ENCODE results near the gene KCNK10. TPM values are rescaled to one million over a fixed set of nuclear protein-coding genes. Genes with fewer than 3 reads are reported as not detected.

Gene KCNK10
- total and polyA plus RNA-seq, 2 experiments from 2014 or later, result not detected

- Histone ChIP-seq H3K79me2 (ENCODE audit: insufficient read depth) (no peaks in the 10 kb centered on the region), H3K9ac (no peak overlapping the region)
- 37 to 42% methylated on average over 3 of the region's 3 CpGs for WGBS, 2 experiments (ENCODE audit: low coverage in 1 of 2, low lambda C conversion rate in 2 of 2, missing lambda C conversion rate in 2 of 2)
Observed at GRCh38 chr14:88348546-88348945, 25.5 kb upstream of the KCNK10 start.

GRCh38 chr14:88346048-88346639 is 23.1 kb upstream of the KCNK10 start:
- no peak for DNase-seq
- H3F3A ChIP-seq (ENCODE audit: insufficient read depth), result no peaks in the 10 kb centered on the region
- in situ Hi-C loops (cut with MboI), result no loop called here
- H3K4me3 ChIP-seq, result no peak overlapping the region
- H3K4me2 ChIP-seq (ENCODE audit: unreplicated experiment), result no peak overlapping the region
- no peak overlapping the region for H2AFZ ChIP-seq
- 19 to 20% methylated on average over 5 of the region's 5 CpGs for WGBS, 2 experiments (ENCODE audit: low coverage in 1 of 2, low lambda C conversion rate in 2 of 2, missing lambda C conversion rate in 2 of 2)
- H3K27ac ChIP-seq, result no peak overlapping the region
- H3K36me3 ChIP-seq (ENCODE audit: low read depth), result no peaks in the 10 kb centered on the region
- no peaks in the 10 kb centered on the region for H3K27me3 ChIP-seq (replicated peaks; ENCODE audit: insufficient read depth)
- no peaks in the 10 kb centered on the region for H3K79me2 ChIP-seq (ENCODE audit: insufficient read depth)
- no peaks in the 10 kb centered on the region for H4K20me1 ChIP-seq (ENCODE audit: insufficient read depth)
- H3K9me3 ChIP-seq (ENCODE audit: low read depth), result no peaks in the 10 kb centered on the region
- H3K9ac ChIP-seq, result no peak overlapping the region
- no peak for TF ChIP-seq EZH2 (IDR thresholded peaks at IDR 0.05; ENCODE audit: insufficient read depth, poor library complexity, severe bottlenecking)
- TF ChIP-seq EZH2phosphoT487 (IDR thresholded peaks at IDR 0.05; ENCODE audit: insufficient read depth, low read depth), result no peak
- no peaks in the 10 kb centered on the region for H3K9me2 ChIP-seq (ENCODE audit: insufficient read depth)
- H3K4me1 ChIP-seq (ENCODE audit: insufficient read depth), result no peaks in the 10 kb centered on the region

More at GRCh38 chr14:88348546-88348945, 25.5 kb upstream of the KCNK10 start:
- Histone ChIP-seq H3K27me3 (replicated peaks; ENCODE audit: insufficient read depth) (no peaks in the 10 kb centered on the region), H3K4me3 (no peak overlapping the region), H3K27ac (no peak overlapping the region), H3K9me3 (ENCODE audit: low read depth) (no peaks in the 10 kb centered on the region), H3K4me2 (ENCODE audit: unreplicated experiment) (no peak overlapping the region), H3K9me2 (ENCODE audit: insufficient read depth) (no peaks in the 10 kb centered on the region), H2AFZ (no peak overlapping the region), H3K36me3 (ENCODE audit: low read depth) (no peaks in the 10 kb centered on the region), H3F3A (ENCODE audit: insufficient read depth) (no peaks in the 10 kb centered on the region), H4K20me1 (ENCODE audit: insufficient read depth) (no peaks in the 10 kb centered on the region), H3K4me1 (ENCODE audit: insufficient read depth) (no peaks in the 10 kb centered on the region)
- TF ChIP-seq EZH2 (IDR thresholded peaks at IDR 0.05; ENCODE audit: insufficient read depth, poor library complexity, severe bottlenecking), result no peak
- no peak for TF ChIP-seq EZH2phosphoT487 (IDR thresholded peaks at IDR 0.05; ENCODE audit: insufficient read depth, low read depth)
- in situ Hi-C loops (cut with MboI), result no loop called here
- no peak for DNase-seq

GRCh38 chr14:88342980-88343379 is 19.9 kb upstream of the KCNK10 start:
- in situ Hi-C loops (cut with MboI), result no loop called here
- no peak overlapping the region for H3K27ac ChIP-seq
- H3K9ac ChIP-seq, result no peak overlapping the region
- 63 to 72% methylated on average over 2 of the region's 2 CpGs for WGBS, 2 experiments (ENCODE audit: low coverage in 1 of 2, low lambda C conversion rate in 2 of 2, missing lambda C conversion rate in 2 of 2)
- no peaks in the 10 kb centered on the region for H3K79me2 ChIP-seq (ENCODE audit: insufficient read depth)
- no peaks in the 10 kb centered on the region for H3K4me1 ChIP-seq (ENCODE audit: insufficient read depth)
- H3K36me3 ChIP-seq (ENCODE audit: low read depth), result no peaks in the 10 kb centered on the region
- no peak overlapping the region for H3K4me2 ChIP-seq (ENCODE audit: unreplicated experiment)
- no peak overlapping the region for H3K4me3 ChIP-seq
- H3K9me2 ChIP-seq (ENCODE audit: insufficient read depth), result no peaks in the 10 kb centered on the region
- TF ChIP-seq EZH2 (IDR thresholded peaks at IDR 0.05; ENCODE audit: insufficient read depth, poor library complexity, severe bottlenecking) (no peak), EZH2phosphoT487 (IDR thresholded peaks at IDR 0.05; ENCODE audit: insufficient read depth, low read depth) (no peak)
- H4K20me1 ChIP-seq (ENCODE audit: insufficient read depth), result no peaks in the 10 kb centered on the region
- H3F3A ChIP-seq (ENCODE audit: insufficient read depth), result no peaks in the 10 kb centered on the region
- H3K9me3 ChIP-seq (ENCODE audit: low read depth), result no peaks in the 10 kb centered on the region
- H2AFZ ChIP-seq, result no peak overlapping the region
- H3K27me3 ChIP-seq (replicated peaks; ENCODE audit: insufficient read depth), result no peaks in the 10 kb centered on the region
- DNase-seq, result no peak

GRCh38 chr14:88340357-88340756 is 17.3 kb upstream of the KCNK10 start:
- Histone ChIP-seq H3K27me3 (replicated peaks; ENCODE audit: insufficient read depth) (no peaks in the 10 kb centered on the region), H3K9me3 (ENCODE audit: low read depth) (no peaks in the 10 kb centered on the region), H3K27ac (no peak overlapping the region), H3K36me3 (ENCODE audit: low read depth) (no peaks in the 10 kb centered on the region), H3F3A (ENCODE audit: insufficient read depth) (no peaks in the 10 kb centered on the region), H3K9ac (no peak overlapping the region), H3K4me1 (ENCODE audit: insufficient read depth) (no peaks in the 10 kb centered on the region), H3K4me2 (ENCODE audit: unreplicated experiment) (no peak overlapping the region), H3K9me2 (ENCODE audit: insufficient read depth) (no peaks in the 10 kb centered on the region), H2AFZ (no peak overlapping the region), H4K20me1 (ENCODE audit: insufficient read depth) (no peaks in the 10 kb centered on the region), H3K79me2 (ENCODE audit: insufficient read depth) (no peaks in the 10 kb centered on the region), H3K4me3 (no peak overlapping the region)
- in situ Hi-C loops (cut with MboI), result no loop called here
- TF ChIP-seq EZH2 (IDR thresholded peaks at IDR 0.05; ENCODE audit: insufficient read depth, poor library complexity, severe bottlenecking) (no peak), EZH2phosphoT487 (IDR thresholded peaks at IDR 0.05; ENCODE audit: insufficient read depth, low read depth) (no peak)
- no peak for DNase-seq

- 0 out of 2 replicates have a peak, but pooled peaks cover 12% of the 10 kb centered on the region for H3K27me3 ChIP-seq (replicated peaks; ENCODE audit: insufficient read depth)
- no peaks in the 10 kb centered on the region for H3K4me1 ChIP-seq (ENCODE audit: insufficient read depth)
- H3K9ac ChIP-seq, result no peak overlapping the region
- H4K20me1 ChIP-seq (ENCODE audit: insufficient read depth), result no peaks in the 10 kb centered on the region
- no peak for TF ChIP-seq EZH2 (IDR thresholded peaks at IDR 0.05; ENCODE audit: insufficient read depth, poor library complexity, severe bottlenecking)
- no peak for TF ChIP-seq EZH2phosphoT487 (IDR thresholded peaks at IDR 0.05; ENCODE audit: insufficient read depth, low read depth)
- H3K79me2 ChIP-seq (ENCODE audit: insufficient read depth), result no peaks in the 10 kb centered on the region
- in situ Hi-C loops (cut with MboI), result no loop called here
- no peaks in the 10 kb centered on the region for H3F3A ChIP-seq (ENCODE audit: insufficient read depth)
- no peak overlapping the region for H3K4me2 ChIP-seq (ENCODE audit: unreplicated experiment)
- no peaks in the 10 kb centered on the region for H3K9me3 ChIP-seq (ENCODE audit: low read depth)
- H2AFZ ChIP-seq, result no peak overlapping the region
- H3K27ac ChIP-seq, result no peak overlapping the region
- H3K4me3 ChIP-seq, result no peak overlapping the region
- H3K36me3 ChIP-seq (ENCODE audit: low read depth), result no peaks in the 10 kb centered on the region
- no peaks in the 10 kb centered on the region for H3K9me2 ChIP-seq (ENCODE audit: insufficient read depth)
- WGBS, 2 experiments (ENCODE audit: low coverage in 1 of 2, low lambda C conversion rate in 2 of 2, missing lambda C conversion rate in 2 of 2), result 58 to 71% methylated on average over 1 of the region's 1 CpG
- DNase-seq, result no peak
Observed at GRCh38 chr14:88333036-88333435, 10.0 kb upstream of the KCNK10 start.

All from GM23248 (cell line).